NOMO-1 treated with DMSO at 0.1 percent for 48 hours (cell line): ENCODE results near the gene AOAH.
"Not testable (repeated sequence)": the region's sequence is repeated elsewhere in the genome, so short reads cannot be mapped to it uniquely, and the experiment has no call there.

Experiments
- DNase-seq: peaks from one replicate; lab custom pipeline; 2025; ENCODE audit not compliant: unreplicated experiment; lab: John Stamatoyannopoulos, UW

The AOAH gene

DNA sequence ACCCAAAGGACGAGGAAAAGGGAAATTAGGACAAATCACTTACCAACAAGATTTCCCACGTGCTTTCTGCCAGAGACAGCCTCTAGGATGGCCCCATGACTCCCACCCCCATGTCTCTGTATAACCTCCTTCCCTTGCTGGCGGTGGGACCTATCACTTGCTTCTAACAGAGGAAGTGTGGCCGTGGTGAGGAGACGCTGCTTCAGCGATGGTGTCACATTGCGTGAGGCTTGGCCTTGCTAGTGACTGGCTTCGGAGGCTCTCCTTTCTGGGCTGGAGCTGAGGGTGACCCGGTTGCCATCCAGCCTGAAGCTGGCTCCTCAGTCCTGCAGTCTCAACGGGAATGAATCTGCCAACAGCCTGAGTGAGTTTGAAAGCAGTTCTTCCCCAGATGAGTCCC lies 210.9 kb downstream of the AOAH start:
- no peak for DNase-seq

DNA sequence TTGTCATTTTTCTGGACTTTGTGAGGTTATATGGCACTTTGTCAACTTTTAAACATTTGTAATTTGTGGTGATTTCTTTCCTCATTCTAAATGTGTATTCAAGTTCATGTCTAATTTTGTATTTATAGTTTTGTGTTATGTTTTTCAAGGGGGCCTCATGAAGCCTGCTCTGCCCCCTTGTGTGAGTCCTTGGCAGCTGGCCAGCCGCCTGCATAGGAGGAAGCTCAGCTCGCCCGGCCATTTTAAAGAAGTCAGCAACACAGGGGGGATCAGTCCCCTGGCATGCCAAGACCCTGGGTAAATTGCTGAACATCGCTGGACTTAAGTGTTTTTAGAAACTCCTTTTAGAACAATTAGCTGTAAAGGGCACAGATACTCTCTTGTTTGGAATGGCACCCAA lies 211.7 kb downstream of the AOAH start:
- no peak for DNase-seq

DNA sequence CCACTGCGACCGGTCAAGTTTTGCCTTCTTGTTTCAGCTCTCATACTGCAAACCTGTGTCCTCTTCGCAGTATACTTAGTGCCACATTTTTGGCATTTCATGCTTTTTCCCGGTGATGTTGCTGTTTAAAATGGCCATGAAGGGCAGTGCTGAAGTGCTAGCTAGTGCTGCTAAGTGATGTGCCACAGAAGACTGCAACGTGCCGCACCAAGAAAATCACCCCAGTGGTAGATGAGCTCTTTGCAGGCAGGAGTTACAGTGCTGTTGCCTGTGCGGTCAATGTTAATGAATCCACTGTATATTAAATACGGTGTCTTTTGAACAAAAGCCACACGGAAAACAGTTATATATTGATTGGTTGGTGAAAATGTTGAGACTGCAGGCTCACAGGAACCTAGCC lies 214.3 kb downstream of the AOAH start:
- no peak for DNase-seq

DNA sequence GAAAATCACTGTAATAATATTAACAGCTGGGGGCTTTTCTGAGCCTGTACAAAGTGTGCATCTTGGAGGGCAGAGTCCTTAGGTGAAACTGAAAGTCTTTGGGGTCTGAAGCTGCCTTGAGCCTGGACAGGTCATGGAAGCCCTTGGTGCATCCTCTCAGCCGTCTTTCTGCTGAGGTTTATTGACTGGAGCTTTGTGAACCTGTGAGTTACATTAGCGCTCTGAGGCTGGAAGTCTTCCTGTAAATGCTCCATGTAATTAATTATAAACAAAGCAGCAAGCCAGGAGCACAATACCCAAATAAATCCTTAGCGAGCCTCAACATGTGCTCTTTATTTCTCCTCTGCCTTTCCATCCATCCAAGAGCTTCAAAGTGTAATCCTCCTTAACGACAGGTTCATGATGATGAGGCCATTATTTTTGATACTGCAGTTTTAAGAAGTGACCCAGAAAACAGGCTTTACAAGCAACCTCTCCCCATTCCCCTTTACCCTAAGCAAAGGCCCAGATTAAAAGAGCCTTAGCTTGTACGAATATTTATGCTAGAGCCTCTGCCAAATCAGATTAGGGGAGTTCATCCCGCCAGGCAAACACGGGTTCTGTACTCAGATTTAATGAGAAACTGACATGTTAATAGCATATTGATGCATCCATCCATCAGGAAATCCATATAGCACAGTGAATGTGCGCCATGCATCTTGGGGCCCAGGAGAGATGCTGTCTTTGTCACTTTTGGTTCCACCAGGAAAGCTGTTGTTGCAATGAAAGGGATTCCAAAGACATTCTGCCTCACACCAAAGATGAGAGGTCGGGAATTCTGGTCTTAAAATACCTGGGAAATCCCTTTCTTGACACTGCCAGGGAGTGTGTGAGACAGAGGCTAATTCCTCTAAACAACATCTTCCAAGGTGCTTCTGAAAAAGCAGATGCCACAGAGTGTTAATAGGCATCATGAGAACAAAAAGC lies 216.5 kb downstream of the AOAH start:
- no peak for DNase-seq

DNA sequence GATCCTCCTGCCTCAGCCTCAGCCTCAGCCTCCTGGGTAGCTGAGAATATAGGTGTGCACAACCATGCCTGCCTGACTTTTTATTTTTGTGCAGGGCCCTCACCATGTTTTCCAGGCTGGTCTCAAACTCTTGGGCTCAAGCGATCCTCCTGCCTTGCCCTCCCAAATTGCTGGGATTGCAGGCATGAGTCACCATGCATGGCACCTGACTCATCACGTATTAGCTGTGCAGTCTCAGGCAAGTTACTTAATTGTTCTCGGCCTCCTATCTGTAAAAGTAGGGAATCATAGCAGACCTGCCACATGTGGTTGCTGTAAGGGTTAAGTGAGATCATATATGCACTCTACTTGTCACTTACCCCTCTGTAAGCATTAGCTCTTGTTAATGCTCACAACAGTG lies 217.5 kb downstream of the AOAH start:
- DNase-seq, result no peak

DNA sequence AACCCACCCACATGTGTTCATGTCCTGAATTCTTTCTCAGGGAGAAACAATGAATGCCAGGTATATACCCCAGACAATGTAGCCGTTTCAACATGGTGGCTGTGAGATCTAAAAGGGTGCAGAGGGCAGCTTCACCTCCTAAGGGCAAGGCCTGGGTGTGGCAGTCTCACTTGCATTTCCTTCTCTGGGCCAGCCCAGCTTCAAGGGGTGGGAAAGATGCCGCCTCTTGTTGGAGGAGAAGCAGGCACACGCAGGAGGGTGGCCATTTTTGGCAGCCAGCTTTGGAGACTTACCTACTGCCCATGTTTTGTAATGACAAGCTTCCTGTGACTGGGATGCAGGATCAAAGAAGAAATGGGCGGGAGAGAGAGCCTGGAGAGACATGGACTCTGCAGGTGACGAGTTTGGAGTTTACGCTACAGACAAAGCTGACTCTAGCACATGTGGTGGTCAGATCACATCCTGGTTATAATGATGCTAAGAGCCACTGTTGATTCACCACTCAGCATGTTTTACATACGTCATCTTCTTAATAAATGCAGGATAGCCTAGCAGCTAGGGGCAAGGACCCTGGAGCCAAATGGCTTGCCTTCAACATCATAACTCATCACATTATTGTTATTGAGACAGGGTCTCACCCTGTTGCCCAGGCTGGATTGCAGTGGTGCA lies 218.0 kb downstream of the AOAH start:
- DNase-seq, result no peak

DNA sequence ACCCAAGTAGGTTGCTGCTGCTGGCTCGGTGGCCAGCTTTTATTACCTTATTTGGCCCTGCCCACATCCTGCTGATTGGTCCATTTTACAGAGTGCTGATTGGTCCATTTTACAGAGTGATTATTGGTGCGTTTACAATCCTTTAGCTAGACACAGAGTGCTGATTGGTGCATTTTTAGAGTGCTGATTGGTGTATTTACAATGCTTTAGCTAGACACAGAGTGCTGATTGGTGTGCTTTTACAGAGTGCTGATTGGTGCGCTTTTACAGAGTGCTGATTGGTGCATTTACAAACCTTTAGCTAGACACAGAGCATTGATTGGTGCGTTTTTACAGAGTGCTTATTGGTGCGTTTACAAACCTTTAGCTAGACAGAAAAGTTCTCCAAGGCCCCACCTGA lies 219.7 kb downstream of the AOAH start:
- not testable (repeated sequence) for DNase-seq

DNA sequence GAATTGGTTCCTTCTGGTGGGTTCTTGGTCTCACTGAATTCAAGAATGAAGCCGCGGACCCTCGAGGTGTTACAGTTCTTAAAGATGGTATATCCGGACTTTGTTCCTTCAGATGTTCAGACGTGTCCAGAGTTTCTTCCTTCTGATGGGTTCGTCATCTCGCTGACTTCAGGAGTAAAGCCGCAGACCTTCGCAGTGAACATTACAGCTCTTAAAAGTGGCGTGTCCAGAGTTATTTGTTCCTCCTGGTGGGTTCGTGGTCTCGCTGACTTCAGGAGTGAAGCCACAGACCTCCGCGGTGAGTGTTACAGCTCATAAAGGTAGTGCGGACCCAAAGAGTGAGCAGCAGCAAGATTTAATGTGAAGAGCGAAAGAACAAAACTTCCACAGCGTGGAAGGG lies 220.1 kb downstream of the AOAH start:
- DNase-seq, result not testable (repeated sequence)

DNA sequence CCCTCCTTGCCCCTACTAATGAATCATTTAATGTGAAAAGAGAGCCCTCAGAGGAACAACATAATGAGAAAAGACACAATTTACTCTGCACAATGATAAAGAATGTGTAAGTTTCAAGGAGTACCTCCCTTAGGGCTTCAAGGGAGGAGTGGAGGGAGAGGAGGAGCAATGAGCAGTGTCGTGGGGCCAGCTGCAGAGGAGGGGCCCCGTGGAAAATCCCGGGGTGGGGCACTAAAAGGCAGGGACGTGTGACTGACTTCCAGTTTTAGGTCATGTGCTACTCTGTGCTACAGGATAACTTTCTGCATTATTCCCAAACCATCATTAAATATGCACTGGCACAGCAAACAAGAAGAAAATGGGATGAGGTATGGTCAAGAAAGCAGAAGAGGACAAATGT lies 226.5 kb downstream of the AOAH start:
- DNase-seq, result no peak

DNA sequence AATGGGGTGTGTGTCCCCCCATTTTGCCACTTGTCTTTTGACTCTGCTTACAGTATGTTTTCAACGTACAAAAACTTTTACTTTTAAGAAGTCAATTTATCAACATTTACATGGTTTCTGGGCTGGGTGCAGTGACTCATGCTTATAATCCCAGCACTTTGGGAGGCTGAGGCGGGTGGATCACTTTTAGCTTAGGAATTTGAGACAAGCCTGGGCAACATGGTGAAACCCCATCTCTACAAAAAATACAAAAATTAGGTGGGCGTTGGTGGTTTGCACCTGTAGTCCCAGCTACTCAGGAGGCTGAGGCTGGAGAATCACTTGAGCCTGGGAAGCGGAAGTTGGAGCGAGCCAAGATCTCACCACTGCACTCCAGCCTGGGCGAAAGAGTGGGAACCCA lies 227.1 kb downstream of the AOAH start:
- DNase-seq, result not testable (repeated sequence)

DNA sequence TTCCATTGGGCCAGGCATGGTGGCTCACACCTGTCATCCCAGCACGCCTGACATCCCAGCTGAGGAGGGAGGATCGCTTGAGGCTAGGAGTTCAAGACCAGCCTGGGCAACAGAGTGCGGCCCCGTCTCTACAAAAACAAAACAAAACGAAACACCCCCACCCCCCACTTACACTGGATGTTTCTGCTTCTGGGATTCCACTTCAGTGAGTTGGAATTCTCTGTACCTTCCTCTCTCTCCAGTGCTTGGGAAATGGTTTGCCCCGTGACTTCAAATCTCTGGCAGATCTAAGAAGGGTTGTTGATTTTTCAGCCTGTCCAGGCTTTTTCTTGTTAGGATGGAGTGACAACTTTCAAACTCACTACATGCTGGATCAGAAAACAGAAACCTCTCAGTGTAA lies 227.7 kb downstream of the AOAH start:
- DNase-seq, result no peak

DNA sequence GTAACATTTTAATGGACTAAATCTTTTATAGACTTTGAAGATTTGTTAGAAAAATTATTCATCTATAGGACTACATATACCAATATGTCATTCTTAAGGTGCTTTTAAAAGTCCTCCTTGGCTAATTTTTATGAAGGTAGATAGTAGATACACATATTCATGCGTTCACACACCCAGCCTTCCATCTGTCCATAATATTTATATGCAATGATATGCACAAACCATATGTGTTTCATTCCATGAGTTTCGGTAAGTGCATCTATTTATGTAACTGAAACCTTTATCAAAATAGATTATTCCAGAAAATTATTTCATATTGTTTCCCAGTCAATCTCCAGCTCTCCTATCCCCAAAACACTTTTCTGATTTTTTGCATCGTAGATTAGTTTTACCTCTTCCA lies 233.0 kb downstream of the AOAH start:
- DNase-seq, result no peak

DNA sequence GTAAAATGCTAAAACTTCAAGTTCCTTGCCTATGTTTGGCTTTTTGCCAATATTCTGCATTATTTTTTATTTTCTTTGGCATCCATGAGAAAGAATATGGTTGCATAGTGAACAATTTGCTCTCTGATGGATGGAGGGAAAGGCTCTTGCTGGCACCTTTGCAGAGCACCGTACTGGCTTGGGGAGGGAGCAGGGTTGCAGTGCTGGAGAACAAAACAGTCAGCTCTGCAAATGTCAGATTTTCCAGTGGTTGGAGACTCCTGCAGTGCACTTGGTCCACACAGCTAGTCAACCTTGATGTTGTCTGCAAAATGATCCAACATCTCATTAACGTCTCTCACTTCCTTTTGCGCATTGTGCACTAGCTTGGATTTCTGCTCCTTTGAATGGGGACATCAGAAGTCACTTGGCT lies 233.9 kb downstream of the AOAH start:
- no peak for DNase-seq

DNA sequence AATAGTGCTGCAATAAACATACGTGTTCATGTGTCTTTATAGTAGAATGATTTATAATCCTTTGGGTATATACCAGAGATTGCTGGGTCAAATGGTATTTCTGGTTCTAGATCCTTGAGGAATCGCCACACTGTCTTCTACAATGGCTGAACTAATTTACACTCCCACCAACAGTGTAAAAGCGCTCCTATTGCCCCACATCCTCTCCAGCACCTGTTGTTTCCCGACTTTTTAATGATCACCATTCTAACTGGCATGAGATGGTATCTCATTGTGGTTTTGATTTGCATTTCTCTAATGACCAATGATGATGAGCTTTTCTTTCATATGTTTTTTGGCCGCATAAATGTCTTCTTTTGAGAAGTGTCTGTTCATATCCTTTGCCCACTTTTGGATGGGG lies 235.6 kb downstream of the AOAH start:
- DNase-seq, result not testable (repeated sequence)

DNA sequence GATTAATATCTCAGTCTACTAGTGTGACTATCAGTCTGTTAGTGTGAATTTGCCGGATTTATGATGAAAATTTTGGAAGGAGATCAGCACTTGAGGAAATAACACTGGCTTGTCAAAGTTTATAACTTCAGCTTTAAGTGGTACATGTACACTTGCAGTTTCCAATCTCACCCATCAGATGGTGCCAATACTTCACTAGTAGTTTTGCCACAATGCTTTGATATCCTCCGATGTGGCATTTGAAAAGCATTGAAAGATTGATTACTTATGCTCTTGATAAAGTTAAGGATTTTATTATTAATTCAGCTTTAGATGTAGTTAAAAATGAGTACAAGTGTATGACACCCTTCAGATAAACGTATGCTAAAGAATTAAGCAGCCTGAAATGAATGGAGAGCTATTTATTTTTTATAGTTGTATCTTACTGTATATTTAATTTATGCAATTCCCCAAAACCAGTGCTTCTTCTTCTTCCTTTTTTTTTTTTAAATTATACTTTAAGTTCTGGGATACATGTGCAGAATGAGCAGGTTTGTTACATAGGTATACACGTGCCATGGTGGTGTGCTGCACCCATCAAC lies 236.4 kb downstream of the AOAH start:
- DNase-seq, result peak; percentile 68

DNA sequence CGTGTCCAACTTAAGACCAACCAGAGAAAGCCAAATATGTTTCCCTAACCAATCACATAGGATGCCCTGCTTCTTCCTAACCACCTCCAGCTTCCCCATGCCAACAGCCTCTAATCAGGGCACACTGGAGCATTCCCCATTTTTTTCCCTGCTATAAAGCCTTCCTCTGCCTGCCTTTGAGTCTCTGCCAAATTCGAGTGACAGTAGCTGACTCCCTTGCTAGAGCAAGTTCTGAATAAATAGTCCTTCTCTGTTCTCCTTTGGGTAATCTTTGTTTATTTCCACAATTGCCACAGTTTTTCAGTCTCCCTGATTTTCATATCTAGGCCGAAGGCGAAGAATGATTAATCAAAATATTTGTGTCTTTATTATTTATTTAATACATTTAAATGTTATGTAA lies 238.0 kb downstream of the AOAH start:
- no peak for DNase-seq

DNA sequence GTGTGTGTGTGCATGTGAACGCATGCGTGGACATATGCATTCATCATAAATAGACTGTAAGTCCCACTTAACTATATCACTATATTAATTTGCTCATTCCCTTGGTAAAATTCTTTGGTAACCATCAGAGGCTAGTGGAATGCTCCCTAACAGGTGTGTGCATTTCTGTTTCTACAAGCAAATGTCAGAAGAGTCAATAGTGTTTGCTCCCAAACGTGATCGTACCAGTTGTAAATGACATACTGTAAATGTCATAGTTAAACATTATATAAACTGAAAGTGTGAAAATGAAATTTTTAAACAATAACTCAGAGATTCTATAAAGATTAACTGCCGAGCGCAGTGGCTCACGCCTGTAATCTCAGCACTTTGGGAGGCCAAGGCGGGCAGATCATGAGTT lies 240.0 kb downstream of the AOAH start:
- no peak for DNase-seq

DNA sequence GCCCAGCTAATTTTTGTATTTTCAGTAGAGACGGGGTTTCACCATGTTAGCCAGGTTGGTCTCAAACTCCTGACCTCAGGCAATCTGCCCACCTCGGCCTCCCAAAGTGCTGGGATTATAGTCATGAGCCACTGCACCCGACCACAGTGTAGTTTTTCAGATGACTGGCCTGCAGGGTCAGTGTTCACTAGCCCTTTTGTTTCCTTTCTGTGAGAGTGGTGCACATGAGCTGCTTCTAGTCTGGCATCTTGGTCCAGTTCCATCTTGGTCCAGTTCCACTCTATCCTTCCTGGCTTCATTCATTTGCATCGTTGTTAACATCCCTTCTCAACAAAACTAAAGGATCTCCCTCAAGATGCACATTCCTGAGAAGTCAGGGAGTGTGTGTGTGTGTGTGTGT lies 240.4 kb downstream of the AOAH start:
- DNase-seq, result not testable (repeated sequence)

DNA sequence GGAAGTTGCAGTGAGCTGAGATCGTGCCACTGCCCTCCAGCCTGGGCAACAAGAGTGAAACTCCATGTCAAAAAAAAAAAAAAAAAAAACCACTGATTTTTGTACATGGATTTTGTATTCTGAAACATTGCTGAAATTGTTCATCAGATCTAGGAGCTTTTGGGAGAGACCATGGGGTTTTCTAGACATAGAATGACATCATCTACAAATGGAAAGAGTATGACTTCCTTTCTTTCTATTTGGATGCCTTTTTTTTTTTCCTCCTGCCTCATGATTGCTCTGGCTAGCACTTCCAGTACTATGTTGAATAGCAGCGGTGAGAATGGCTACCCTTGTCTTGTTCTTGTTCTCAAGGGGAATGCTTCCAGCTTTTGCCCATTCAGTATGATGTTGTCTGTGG lies 245.5 kb downstream of the AOAH start:
- no peak for DNase-seq

DNA sequence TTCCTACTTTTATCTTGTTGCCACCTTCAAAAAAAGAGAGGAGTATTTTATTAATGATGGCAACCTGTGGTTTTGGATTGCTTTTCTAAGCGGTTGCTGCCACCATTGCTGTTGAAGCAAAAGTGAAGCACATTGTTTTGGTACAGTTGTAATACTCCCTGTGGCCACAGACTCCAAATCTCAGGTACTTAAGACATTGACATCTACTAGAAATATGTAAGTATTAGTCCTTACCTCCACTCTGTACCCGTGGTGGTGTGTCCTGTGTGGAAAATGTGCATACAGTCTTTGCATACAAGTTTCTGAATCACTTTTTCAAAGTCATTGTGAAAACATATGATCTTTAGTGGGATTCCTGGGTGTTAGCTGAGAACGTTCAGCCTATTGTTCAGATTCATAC lies 248.9 kb downstream of the AOAH start:
- DNase-seq, result no peak

DNA sequence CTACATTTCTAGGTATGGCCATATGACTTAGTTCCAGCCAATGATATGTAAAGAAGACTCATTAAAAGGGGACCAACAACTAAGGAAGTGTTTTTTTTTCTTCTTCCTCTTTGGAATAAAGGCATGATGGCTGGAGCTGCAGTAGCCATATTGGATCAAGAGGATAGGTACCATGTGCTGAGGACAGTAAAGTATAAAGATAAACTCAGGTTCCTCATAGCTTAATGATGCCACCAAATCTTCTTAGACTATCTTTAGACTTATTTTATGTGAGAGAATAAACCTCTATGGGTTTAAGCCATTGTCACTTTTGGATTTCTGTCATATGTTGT lies 249.3 kb downstream of the AOAH start:
- DNase-seq, result no peak
